Measurements from ENCODE around the gene GRIN2A. TPM values are rescaled to one million over a fixed set of nuclear protein-coding genes. Genes with fewer than 3 reads are reported as not detected.

GRIN2A gene
- total and polyA plus RNA-seq, 2 of the 8 experiments (the other 6 are each of a cell fraction or from before 2014, with no cell fraction given), result 0.18 to 1.8 TPM

DNA sequence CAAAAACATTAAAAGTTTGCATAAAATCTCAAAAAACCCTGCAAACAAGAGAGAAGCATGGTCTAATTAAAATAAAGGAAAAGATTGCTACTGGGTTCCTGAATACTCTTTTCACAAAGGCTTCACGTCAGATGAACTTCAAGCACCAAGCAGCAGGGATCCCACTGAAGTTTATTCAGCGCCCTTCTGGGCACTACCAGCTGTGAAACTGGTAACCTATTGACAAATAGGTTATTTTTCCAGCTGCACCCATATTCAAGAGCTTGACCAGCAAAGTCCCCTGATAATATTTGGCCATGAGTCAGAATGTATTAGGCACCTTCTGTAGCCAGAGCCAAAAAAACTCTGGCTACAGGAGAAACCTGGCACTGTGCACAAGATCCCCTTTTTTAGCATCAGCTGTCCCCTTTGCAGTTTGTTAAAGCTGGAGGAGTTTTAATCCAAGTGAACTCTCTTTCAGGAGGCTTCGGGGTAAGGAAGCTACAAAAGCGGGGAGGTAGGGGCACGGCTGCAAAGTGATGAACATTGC, 60.3 kb downstream of the GRIN2A start:
- H2AFZ ChIP-seq (ENCODE audit: low read length), result no peak overlapping the region
- H2BK12ac ChIP-seq (ENCODE audit: low read depth, low read length), result no peak overlapping the region
- no peak overlapping the region for H3K56ac ChIP-seq (replicated peaks; ENCODE audit: insufficient read length, low read depth, low read length)
- no peak overlapping the region for H2BK20ac ChIP-seq (ENCODE audit: low read length)
- POLR2A ChIA-PET (ENCODE audit: partially characterized antibody), result interaction anchor here (0.7 kb wide), 1 partner anchor 21 kb away, joined by 3 read pairs; no protein-coding TSS in a partner anchor
- H4K5ac ChIP-seq (ENCODE audit: insufficient read length, low read depth, low read length), result no peak overlapping the region
- H4K91ac ChIP-seq (replicated peaks; ENCODE audit: insufficient read length, low read length), result no peak overlapping the region
- DNase-seq (ENCODE audit: low read depth in 1 of 2, low spot score in 2 of 2) (no peak), FAIRE-seq (no peak)
- no peak overlapping the region for H3K4me3 ChIP-seq (ENCODE audit: extremely low read depth in 1 of 4, insufficient read depth in 2 of 4, low read depth in 3 of 4, low read length in 4 of 4)
- no peak overlapping the region for H3K4ac ChIP-seq (replicated peaks; ENCODE audit: insufficient read length, low read depth, low read length)
- no peaks in the 10 kb centered on the region for H4K20me1 ChIP-seq (replicated peaks in 1 of 2; ENCODE audit: control insufficient read depth in 1 of 2, insufficient read depth in 2 of 2, low read length in 2 of 2)
- no peaks in the 10 kb centered on the region for H3K36me3 ChIP-seq (ENCODE audit: control insufficient read depth in 2 of 4, insufficient read depth in 4 of 4, low read length in 3 of 4)
- no peak overlapping the region for H3K27ac ChIP-seq (ENCODE audit: low read depth, low read length)
- H3K14ac ChIP-seq (ENCODE audit: insufficient read length), result no peak overlapping the region
- H2BK5ac ChIP-seq (ENCODE audit: low read depth, low read length), result no peak overlapping the region
- no peak overlapping the region for H2BK120ac ChIP-seq (replicated peaks; ENCODE audit: low read depth, low read length)
- H3K79me2 ChIP-seq (ENCODE audit: control insufficient read depth in 1 of 2, insufficient read depth in 2 of 2, low read length in 2 of 2), result no peaks in the 10 kb centered on the region
- H2AK5ac ChIP-seq (ENCODE audit: low read depth, low read length), result no peak overlapping the region
- H3K18ac ChIP-seq (ENCODE audit: extremely low read depth, low read length), result no peak overlapping the region
- H3K4me1 ChIP-seq (replicated peaks in 1 of 4; ENCODE audit: control insufficient read depth in 3 of 4, insufficient read depth in 4 of 4, low read length in 3 of 4), result peaks cover 0 to 7% (median 0%) of the 10 kb centered on the region in 4 experiments; a peak in 2 of 7 replicates
- CTCF ChIA-PET (ENCODE audit: partially characterized antibody), result interaction anchor here (0.5 to 2.1 kb wide), 5 partner anchors 15 to 202 kb away, joined by 3 to 5 read pairs (median 5); no protein-coding TSS in a partner anchor
- H3K23me2 ChIP-seq (ENCODE audit: low read depth, low read length), result no peaks in the 10 kb centered on the region
- no peak overlapping the region for H3K4me2 ChIP-seq (ENCODE audit: insufficient read depth in 1 of 2, low read depth in 2 of 2, low read length in 2 of 2)
- 57% methylated on average over 5 of the region's 5 CpGs; no CpG with 5 or more reads in 1 of the 2 experiments for WGBS, 2 experiments (ENCODE audit: extremely low coverage in 1 of 2, insufficient coverage in 1 of 2, insufficient read length in 1 of 2, insufficient replicate concordance in 2 of 2, low coverage in 1 of 2, low lambda C conversion rate in 2 of 2, missing lambda C conversion rate in 1 of 2)
- no peaks in the 10 kb centered on the region; a peak in 1 of 7 replicates for H3K27me3 ChIP-seq (replicated peaks in 1 of 4; ENCODE audit: control insufficient read depth in 3 of 4, extremely low read depth in 1 of 4, insufficient read depth in 3 of 4, low read length in 3 of 4)
- H3K9ac ChIP-seq (replicated peaks in 1 of 4; ENCODE audit: extremely low read depth in 1 of 4, low read depth in 3 of 4, low read length in 3 of 4), result no peak overlapping the region
- H4K8ac ChIP-seq (ENCODE audit: extremely low read depth, insufficient read depth, low read length), result no peak overlapping the region
- no peaks in the 10 kb centered on the region for H3K9me3 ChIP-seq (ENCODE audit: insufficient read depth in 2 of 2, low read depth in 1 of 2, low read length in 1 of 2)
- H2BK15ac ChIP-seq (ENCODE audit: low read length), result no peak overlapping the region
- TF ChIP-seq POU5F1 (IDR thresholded peaks at IDR 0.05; ENCODE audit: low read depth, low read length) (no peak), NANOG (IDR thresholded peaks at IDR 0.05; ENCODE audit: insufficient read depth, low read depth, low read length, poor library complexity, severe bottlenecking) (no peak), RAD21 (IDR thresholded peaks at IDR 0.05 in 1 of 2, conservative IDR thresholded peaks at IDR 0.05 in 1 of 2; ENCODE audit: low read depth in 2 of 2, low read length in 2 of 2) (no peak), HDAC6 (IDR thresholded peaks at IDR 0.05; ENCODE audit: low read depth, low read length) (no peak), CHD1 (IDR thresholded peaks at IDR 0.05; ENCODE audit: low read depth, low read length) (no peak)
- no peak overlapping the region for H3K23ac ChIP-seq (ENCODE audit: insufficient read length)
- no peaks in the 10 kb centered on the region for H3K79me1 ChIP-seq (ENCODE audit: low read depth, low read length)
